K562 (cell line): ENCODE results near the gene COX7A2. TPM values are rescaled to one million over a fixed set of nuclear protein-coding genes. Genes with fewer than 3 reads are reported as not detected.

Experiments used
- ATAC-seq: fragments of 200-7000 bp; cut with Tn5 transposase; 3 replicates; pipeline ENCODE4 v1.9.1; 2020; ENCODE audit warnings: moderate library complexity
- BruUV-seq: library from RNA; stranded (reverse); fragments of 400-500 nt; replicated peaks from 2 replicates; lab custom pipeline; 2021; lab: Mats Ljungman, UMichigan
- CTCF ChIA-PET: fragments of 300-600 bp; formaldehyde crosslinking; extraction: SDS; loops from one replicate; lab custom pipeline; 2021; ENCODE audit warnings: low intra/inter-chr PET ratio; lab: Yijun Ruan, JAX
- POLR2A ChIA-PET: fragments of 300-600, 350-650 bp; sonication (Branson Sonifier 250); formaldehyde crosslinking; extraction: SDS; loops from one replicate; lab custom pipeline; 2021; ENCODE audit warnings: antibody characterized with exemption, inconsistent platforms; lab: Yijun Ruan, JAX
- DNase-seq, 4 experiments: peaks; one replicate each; pipeline versions ENCODE4 v3.0.0 to v3.0.0-alpha.2; 2011 to 2018; ENCODE audit warnings: low spot score in 3 of 4, mixed read lengths in 3 of 4; ENCODE audit errors: extremely low read depth in 1 of 4
- FAIRE-seq: peaks from 2 replicates; lab custom pipeline; 2011; peaks lifted over from hg19 to GRCh38; lab: Jason Lieb, UNC
- H2AFZ ChIP-seq: 2 replicates; pipeline ENCODE4 v1.6.0; 2011; ENCODE audit warnings: low read depth, low read length, control low read depth, inconsistent platforms
- H3K27ac ChIP-seq: fragments of 200-600 bp; 3 replicates; pipeline ENCODE4 v1.8.0; 2011; ENCODE audit warnings: low read depth, mild to moderate bottlenecking, control low read depth, inconsistent platforms, low read length, moderate library complexity, mixed read lengths; ENCODE audit errors: extremely low read depth
- H3K27me3 ChIP-seq, 2 experiments: fragments of 300-600 bp in 1 of 2; 2 replicates in 1 of 2; 3 replicates in 1 of 2; pipeline versions ENCODE4 v1.6.0 to v1.8.0; 2011; ENCODE audit warnings: inconsistent platforms in 2 of 2, low read length in 2 of 2, mild to moderate bottlenecking in 1 of 2, mixed read lengths in 1 of 2, moderate library complexity in 1 of 2; ENCODE audit not compliant: control insufficient read depth in 2 of 2, insufficient read depth in 2 of 2
- H3K36me3 ChIP-seq: fragments of 300-600 bp; 3 replicates; pipeline ENCODE4 v1.8.0; 2011; ENCODE audit warnings: mild to moderate bottlenecking, low read length, inconsistent platforms; ENCODE audit not compliant: control insufficient read depth, insufficient read depth
- H3K4me1 ChIP-seq, 2 experiments: fragments of 200-600 bp in 1 of 2; replicated peaks in 1 of 2; 2 replicates in 1 of 2; 3 replicates in 1 of 2; pipeline versions ENCODE4 v1.5.1 to v1.8.0; 2011; ENCODE audit warnings: inconsistent platforms in 2 of 2, low read length in 2 of 2, mild to moderate bottlenecking in 1 of 2, mixed read lengths in 1 of 2, moderate library complexity in 1 of 2; ENCODE audit not compliant: control insufficient read depth in 2 of 2, insufficient read depth in 2 of 2
- H3K4me2 ChIP-seq: 2 replicates; pipeline ENCODE4 v1.6.1; 2011; ENCODE audit warnings: low read length, control low read depth, inconsistent platforms, mixed read lengths; ENCODE audit not compliant: insufficient read depth
- H3K4me3 ChIP-seq: fragments of 200-600 bp; sonication (generic), shearing (Covaris generic); 2 replicates; pipeline ENCODE4 v1.5.1; 2016; ENCODE audit warnings: control low read depth, inconsistent platforms
- H3K79me2 ChIP-seq: fragments of 200-600 bp; 3 replicates; pipeline ENCODE4 v1.8.0; 2011; ENCODE audit warnings: low read length, inconsistent platforms; ENCODE audit not compliant: control insufficient read depth, insufficient read depth
- H3K9ac ChIP-seq, 2 experiments: 2 replicates each; pipeline versions ENCODE4 v1.6.0 to v1.6.1; 2011; ENCODE audit warnings: low read depth in 2 of 2, low read length in 2 of 2, control low read depth in 1 of 2, inconsistent platforms in 1 of 2, mild to moderate bottlenecking in 1 of 2, mixed read lengths in 1 of 2; ENCODE audit not compliant: insufficient read depth in 1 of 2
- H3K9me1 ChIP-seq: one replicate; pipeline ENCODE4 v1.6.0; 2011; ENCODE audit warnings: inconsistent platforms, mild to moderate bottlenecking, low read length, moderate library complexity; ENCODE audit not compliant: control insufficient read depth, insufficient read depth
- H3K9me3 ChIP-seq: replicated peaks from 2 replicates; pipeline ENCODE4 v1.5.1; 2011; ENCODE audit warnings: low read depth, low read length, inconsistent platforms; ENCODE audit not compliant: control insufficient read depth, insufficient read depth
- H4K20me1 ChIP-seq: replicated peaks from 2 replicates; pipeline ENCODE4 v1.6.1; 2011; ENCODE audit warnings: low read length, inconsistent platforms, mixed read lengths; ENCODE audit not compliant: control insufficient read depth, insufficient read depth
- ARNT ChIP-seq, 2 experiments: fragments of 450-650 bp; IDR thresholded peaks; 2 replicates each; pipeline ENCODE4 v1.6.1; 2016; ENCODE audit warnings: mild to moderate bottlenecking in 1 of 2
- DDX20 ChIP-seq: fragments of 450-650 bp; IDR thresholded peaks from 2 replicates; pipeline ENCODE4 v1.6.1; 2016; ENCODE audit warnings: missing genetic modification characterization, low read depth, mild to moderate bottlenecking, missing compliant biosample characterization, moderate library complexity
- FOXK2 ChIP-seq, 2 experiments: fragments of 450-650 bp; IDR thresholded peaks in 1 of 2; conservative IDR thresholded peaks in 1 of 2; 2 replicates each; pipeline ENCODE4 v1.6.1; 2016; ENCODE audit warnings: low read depth in 2 of 2, mild to moderate bottlenecking in 1 of 2
- MEIS2 ChIP-seq: fragments of 450-650 bp; IDR thresholded peaks from 2 replicates; pipeline ENCODE4 v1.6.1; 2014; ENCODE audit warnings: mild to moderate bottlenecking; ENCODE audit not compliant: partially characterized antibody
- NR2C2 ChIP-seq, 2 experiments: fragments of 200-800 bp in 1 of 2; sonication (Bioruptor generic) in 1 of 2; sonication (generic) in 1 of 2; formaldehyde crosslinking in 1 of 2; IDR thresholded peaks; 2 replicates each; pipeline versions ENCODE4 v1.6.1 to v1.8.0; 2016 to 2022; ENCODE audit warnings: mild to moderate bottlenecking in 1 of 2, missing compliant biosample characterization in 1 of 2, missing genetic modification characterization in 1 of 2, missing genetic modification reagents in 1 of 2
- XRCC5 ChIP-seq: fragments of 200-400 bp; formaldehyde crosslinking; IDR thresholded peaks from 2 replicates; pipeline ENCODE4 v1.6.1; 2017; ENCODE audit warnings: low read depth, mild to moderate bottlenecking, low read length
- WGBS: fragments of 100-300 bp; shearing (Covaris generic); methylation state at CpG from one replicate; pipeline ENCODE4 v1.1.6; 2016; ENCODE audit warnings: low coverage, mixed read lengths; ENCODE audit not compliant: insufficient coverage; ENCODE audit errors: missing lambda C conversion rate; 5-methylcytosine and 5-hydroxymethylcytosine counted together
- in situ Hi-C: fragments of 300-500 bp; cut with MboI; formaldehyde crosslinking; loops from 4 replicates; pipeline ENCODE4 v1.15.0; 2018; ENCODE audit warnings: inconsistent platforms, mixed read lengths
- intact Hi-C: fragments of 100-400 bp; cut with micrococcal nuclease; formaldehyde crosslinking; loops from 2 replicates; pipeline ENCODE4 v1.14.2; 2022
- polyA plus RNA-seq, 8 experiments: library from polyadenylated mRNA; depleted of rRNA in 4 of 8; stranded (reverse) in 5 of 8; unstranded in 3 of 8; fragments of >200 nt; fragmentation: Nextera tagmentation in 2 of 8; fragmentation: Illumina TruSeq in 1 of 8; extraction: Ambion mirVana in 2 of 8; extraction: Trizol in 1 of 8; gene quantifications; 2 replicates each; pipeline versions ENCODE4 v1.2.1 to v1.2.3, GENCODE V29; 2011 to 2014; ENCODE audit warnings: inconsistent platforms in 1 of 8, missing spikeins in 1 of 8
- total RNA-seq, 7 experiments: library from RNA; depleted of rRNA in 6 of 7; stranded (reverse); fragments of >200 nt in 6 of 7; fragmentation: Illumina TruSeq in 2 of 7; extraction: Trizol in 2 of 7; gene quantifications; 2 replicates each; pipeline versions ENCODE4 v1.2.1 to v1.2.3, GENCODE V29; 2011 to 2021; ENCODE audit warnings: low replicate concordance in 1 of 7

The COX7A2 gene
- total and polyA plus RNA-seq, 9 of the 15 experiments (the other 6 are each of a cell fraction or from before 2014, with no cell fraction given): 234 to 2,216 (median 585) TPM

- in situ Hi-C loops: no loop called here
- FAIRE-seq: no peak
- BruUV-seq: no TSS peak
- H3K79me2 ChIP-seq: no peaks in the 10 kb centered on the region
- no peak overlapping the region for H3K4me3 ChIP-seq
- POLR2A ChIA-PET: interaction anchor here (0.7 kb wide), 1 partner anchor 14 kb away, joined by 3 read pairs; no protein-coding TSS in a partner anchor
- H3K9ac ChIP-seq: no peak overlapping the region
- DNase-seq: no peak
- intact Hi-C loops: loop anchor here (1.0 to 5.0 kb wide), 6 partner anchors 318 to 1534 kb away; no protein-coding TSS in a partner anchor
- no peaks in the 10 kb centered on the region for H3K36me3 ChIP-seq
- no peaks in the 10 kb centered on the region for H3K9me3 ChIP-seq
- 0 out of 2 replicates have a peak, but pooled peaks cover 4% of the 10 kb centered on the region for H4K20me1 ChIP-seq
- H2AFZ ChIP-seq: no peak overlapping the region
- WGBS: 1% methylated on average over 7 of the region's 7 CpGs
- H3K4me2 ChIP-seq: no peak overlapping the region
- 0 out of 4 replicates have a peak, but pooled peaks of 1 of the 2 experiments have one; percentile 20 for TF ChIP-seq FOXK2 (conservative IDR thresholded peaks at IDR 0.05 in 1 of 2, IDR thresholded peaks at IDR 0.05 in 1 of 2; ENCODE audit: low read depth in 2 of 2)
- no peak for TF ChIP-seq ARNT (IDR thresholded peaks at IDR 0.05)
- TF ChIP-seq MEIS2: peak; percentile 14
- TF ChIP-seq NR2C2 (CRISPR knock-in tag; IDR thresholded peaks at IDR 0.05): no peak
- peak; percentile 34; the same call in 1 of the 2 replicates for TF ChIP-seq NR2C2 (tag; IDR thresholded peaks at IDR 0.05)
- peak; percentile 11; the same call in 1 of the 2 replicates for TF ChIP-seq XRCC5
- no peak for TF ChIP-seq DDX20 (tag)
- H3K27me3 ChIP-seq: peaks cover 21 to 41% of the 10 kb centered on the region in 2 experiments; a peak in 4 of 5 replicates
- H3K27ac ChIP-seq: no peak overlapping the region
- H3K4me1 ChIP-seq: peaks cover 0 to 10% of the 10 kb centered on the region in 2 experiments; a peak in 1 of 5 replicates
- no peak for ATAC-seq
- CTCF ChIA-PET: interaction anchor here (1.2 to 1.5 kb wide), 3 partner anchors 318 to 1470 kb away, joined by 3 to 12 read pairs (median 10); no protein-coding TSS in a partner anchor
- no peaks in the 10 kb centered on the region for H3K9me1 ChIP-seq
Observed at GRCh38 chr6:75209184-75209723, 34.3 kb downstream of the COX7A2 start.
